22Rv1 (cell line): ENCODE measurements around the gene SOS1.

Experiments used
- H3K27ac ChIP-seq: fragments of 450-650 bp; 2 replicates; pipeline ENCODE4 v1.5.1; 2017
- ZFX ChIP-seq: fragments of 450-650 bp; IDR thresholded peaks from 2 replicates; pipeline ENCODE4 v1.6.1; 2017; ENCODE audit warnings: antibody characterized with exemption, borderline replicate concordance
- TF ChIP-seq, protein P1 (sequence below): fragments of 450-650 bp; IDR thresholded peaks from 2 replicates; pipeline ENCODE4 v1.5.1; 2017; ENCODE audit warnings: mild to moderate bottlenecking

Gene SOS1

DNA sequence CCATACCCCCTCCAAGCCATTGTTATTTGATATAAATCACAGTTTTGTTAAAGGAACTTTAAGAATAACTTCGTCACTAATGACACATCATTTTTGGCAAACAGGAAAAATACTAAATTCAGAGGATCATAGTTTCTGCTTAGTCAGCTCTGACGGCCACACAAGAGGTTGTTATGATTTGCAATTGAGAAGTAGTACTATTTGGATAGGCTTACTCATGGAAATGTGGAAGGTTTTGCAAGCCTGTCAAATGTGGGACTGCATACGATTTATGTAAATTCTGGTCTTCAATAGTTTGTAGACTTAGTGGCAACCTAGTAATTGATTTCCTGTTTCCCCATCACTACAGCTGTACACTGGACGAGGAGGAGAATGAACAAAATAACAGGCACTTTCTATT lies 123.1 kb downstream of the SOS1 start:
- H3K27ac ChIP-seq = no peak overlapping the region
- no peak for TF ChIP-seq ZFX
- TF ChIP-seq, protein P1, sequence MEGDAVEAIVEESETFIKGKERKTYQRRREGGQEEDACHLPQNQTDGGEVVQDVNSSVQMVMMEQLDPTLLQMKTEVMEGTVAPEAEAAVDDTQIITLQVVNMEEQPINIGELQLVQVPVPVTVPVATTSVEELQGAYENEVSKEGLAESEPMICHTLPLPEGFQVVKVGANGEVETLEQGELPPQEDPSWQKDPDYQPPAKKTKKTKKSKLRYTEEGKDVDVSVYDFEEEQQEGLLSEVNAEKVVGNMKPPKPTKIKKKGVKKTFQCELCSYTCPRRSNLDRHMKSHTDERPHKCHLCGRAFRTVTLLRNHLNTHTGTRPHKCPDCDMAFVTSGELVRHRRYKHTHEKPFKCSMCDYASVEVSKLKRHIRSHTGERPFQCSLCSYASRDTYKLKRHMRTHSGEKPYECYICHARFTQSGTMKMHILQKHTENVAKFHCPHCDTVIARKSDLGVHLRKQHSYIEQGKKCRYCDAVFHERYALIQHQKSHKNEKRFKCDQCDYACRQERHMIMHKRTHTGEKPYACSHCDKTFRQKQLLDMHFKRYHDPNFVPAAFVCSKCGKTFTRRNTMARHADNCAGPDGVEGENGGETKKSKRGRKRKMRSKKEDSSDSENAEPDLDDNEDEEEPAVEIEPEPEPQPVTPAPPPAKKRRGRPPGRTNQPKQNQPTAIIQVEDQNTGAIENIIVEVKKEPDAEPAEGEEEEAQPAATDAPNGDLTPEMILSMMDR = no peak

DNA sequence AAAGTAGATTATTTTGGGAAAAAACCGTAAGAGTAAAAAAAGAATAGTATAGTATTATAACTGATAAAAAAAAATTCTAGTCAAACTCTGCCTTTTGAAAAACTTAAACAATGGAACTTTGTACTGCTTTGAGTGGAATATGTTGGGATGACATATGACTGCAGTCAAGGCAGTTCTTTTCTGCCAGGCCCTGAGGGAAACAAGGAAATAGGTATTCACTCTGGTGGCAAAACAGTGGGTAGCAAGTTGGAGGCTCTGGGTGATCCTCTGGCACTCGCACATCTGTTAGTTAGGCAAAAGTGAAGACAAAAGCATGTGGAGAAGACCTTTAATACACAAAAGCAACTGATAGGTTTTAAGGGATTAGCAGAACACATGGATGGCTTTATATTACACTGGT lies 129.0 kb downstream of the SOS1 start:
- H3K27ac ChIP-seq = no peak overlapping the region
- TF ChIP-seq, protein P1 = no peak
- TF ChIP-seq ZFX = no peak

DNA sequence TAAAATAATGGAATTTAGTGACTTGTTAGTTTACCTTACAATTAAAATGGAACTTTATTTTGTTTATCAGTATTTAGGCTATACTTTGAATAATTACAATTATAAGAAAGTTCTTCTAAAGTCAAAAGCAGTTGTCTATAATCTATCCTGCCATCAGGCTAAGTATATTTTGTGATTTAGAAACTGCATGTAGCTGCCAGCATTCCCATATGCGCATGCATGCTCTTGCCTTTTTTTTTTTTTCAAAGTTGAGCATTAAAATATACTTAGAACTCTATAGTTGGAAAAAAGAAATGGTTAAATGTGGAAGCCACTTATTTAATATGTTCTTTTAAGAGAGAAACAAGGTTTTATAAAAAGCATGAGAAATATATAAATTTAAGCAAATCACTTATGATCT lies 132.1 kb downstream of the SOS1 start:
- TF ChIP-seq, protein P1 = no peak
- TF ChIP-seq ZFX = no peak
- no peak overlapping the region for H3K27ac ChIP-seq

DNA sequence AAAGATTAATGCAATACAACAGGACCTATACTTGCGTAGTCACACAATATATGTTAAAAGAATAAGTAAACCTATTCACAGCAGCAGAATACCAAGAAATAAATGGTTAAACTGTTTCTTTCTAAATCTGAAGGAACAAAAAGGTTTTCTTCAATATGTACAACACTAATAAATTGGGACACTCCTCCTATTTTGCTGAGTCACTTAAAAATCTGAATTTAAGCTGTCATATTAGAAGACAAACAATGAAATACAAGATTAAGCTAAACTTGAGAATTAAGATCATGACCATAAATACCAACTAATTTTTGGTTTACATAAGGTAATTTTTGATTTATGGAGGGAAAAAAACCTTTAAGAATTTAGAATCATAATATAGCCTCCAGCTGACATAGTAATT lies 138.4 kb downstream of the SOS1 start:
- no peak overlapping the region for H3K27ac ChIP-seq
- TF ChIP-seq, protein P1 = no peak
- no peak for TF ChIP-seq ZFX

DNA sequence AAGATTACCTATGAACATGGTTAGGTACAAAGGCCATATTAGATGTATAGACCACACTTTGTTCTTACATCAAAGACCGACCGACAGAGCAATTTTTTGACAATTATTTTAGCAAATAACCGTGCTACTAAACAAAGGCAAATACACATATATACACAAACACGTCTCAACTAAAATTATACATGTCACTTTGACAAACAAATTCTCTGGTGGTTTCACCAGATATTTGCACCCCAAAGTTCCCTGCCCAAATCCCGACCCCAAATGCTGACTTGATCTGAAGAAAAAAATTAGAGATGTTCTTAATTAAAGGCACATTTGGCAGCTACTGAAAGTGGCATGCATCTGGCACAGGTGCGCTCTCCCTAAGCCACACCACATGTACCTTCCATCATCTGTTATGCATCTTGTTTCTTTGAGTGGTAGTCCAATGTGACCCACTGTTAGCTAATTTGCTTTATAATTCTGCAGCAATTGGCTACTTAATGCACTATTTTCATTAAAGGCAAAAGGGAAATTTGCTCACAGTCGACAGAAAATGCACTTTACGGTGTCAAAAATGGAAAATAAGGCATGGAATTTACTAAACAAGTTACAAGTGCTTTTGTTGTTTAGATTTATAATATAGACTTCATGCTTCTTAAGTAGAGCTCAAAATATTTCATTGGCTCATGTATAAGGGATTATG lies 139.0 kb downstream of the SOS1 start:
- no peak overlapping the region for H3K27ac ChIP-seq
- TF ChIP-seq, protein P1 = no peak
- TF ChIP-seq ZFX = no peak

DNA sequence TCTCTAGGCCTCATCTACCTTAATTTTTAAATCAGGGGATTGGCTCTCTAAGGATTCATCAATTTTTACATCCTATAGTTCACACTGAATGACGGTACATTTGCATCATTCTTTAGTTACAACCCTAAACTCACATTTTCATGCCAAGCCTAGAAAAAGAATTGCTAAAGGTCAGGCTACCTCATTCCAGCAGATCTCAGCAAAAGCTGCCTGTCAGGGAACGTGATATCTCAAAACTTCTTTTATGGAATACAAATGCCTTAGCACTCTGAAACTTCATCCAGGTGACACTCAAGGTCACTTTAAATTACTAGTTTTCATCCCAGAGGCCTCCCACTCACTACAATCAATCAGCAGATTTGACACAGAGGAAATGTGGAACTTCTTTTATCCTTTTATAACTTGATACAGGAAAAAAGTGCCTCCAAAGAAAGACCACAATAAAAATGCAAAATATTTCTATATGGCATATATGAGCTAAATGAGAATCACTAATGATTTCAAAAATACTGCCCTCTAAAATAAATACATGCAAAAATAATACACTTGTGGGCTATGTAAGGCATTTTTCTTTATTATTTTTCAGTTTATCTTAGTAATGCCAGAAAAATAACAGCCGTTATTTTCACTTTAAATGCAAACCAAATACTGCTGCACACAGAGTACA lies 139.7 kb downstream of the SOS1 start:
- H3K27ac ChIP-seq = no peak overlapping the region
- no peak for TF ChIP-seq ZFX
- TF ChIP-seq, protein P1 = no peak

DNA sequence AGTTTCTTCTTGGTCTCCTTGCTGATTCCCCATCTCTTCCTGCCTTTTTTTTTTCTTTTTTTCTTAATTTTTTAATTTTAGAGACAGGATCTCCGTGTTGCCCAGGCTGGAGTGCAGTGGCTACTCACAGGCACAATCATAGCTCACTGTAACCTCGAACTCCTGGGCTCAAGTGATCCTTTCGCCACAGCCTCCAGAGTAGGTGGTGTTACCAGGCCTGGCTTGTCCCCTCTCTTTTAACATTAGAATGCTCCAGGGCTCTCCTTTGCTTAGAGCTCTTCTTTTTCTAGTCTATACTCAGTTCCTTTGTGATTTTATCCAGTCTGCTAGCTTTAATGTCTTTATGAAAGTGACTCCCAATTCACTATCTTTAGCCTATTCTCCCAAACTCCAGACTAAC lies 141.9 kb downstream of the SOS1 start:
- no peak for TF ChIP-seq ZFX

More for the DNA sequence above, 141.9 kb downstream of the SOS1 start:
- H3K27ac ChIP-seq = no peak overlapping the region
